ENCODE data around the gene TOMM40L.
A peak's percentile ranks its signal among the peaks of the same experiment; 100 is the strongest.

TOMM40L gene

DNA sequence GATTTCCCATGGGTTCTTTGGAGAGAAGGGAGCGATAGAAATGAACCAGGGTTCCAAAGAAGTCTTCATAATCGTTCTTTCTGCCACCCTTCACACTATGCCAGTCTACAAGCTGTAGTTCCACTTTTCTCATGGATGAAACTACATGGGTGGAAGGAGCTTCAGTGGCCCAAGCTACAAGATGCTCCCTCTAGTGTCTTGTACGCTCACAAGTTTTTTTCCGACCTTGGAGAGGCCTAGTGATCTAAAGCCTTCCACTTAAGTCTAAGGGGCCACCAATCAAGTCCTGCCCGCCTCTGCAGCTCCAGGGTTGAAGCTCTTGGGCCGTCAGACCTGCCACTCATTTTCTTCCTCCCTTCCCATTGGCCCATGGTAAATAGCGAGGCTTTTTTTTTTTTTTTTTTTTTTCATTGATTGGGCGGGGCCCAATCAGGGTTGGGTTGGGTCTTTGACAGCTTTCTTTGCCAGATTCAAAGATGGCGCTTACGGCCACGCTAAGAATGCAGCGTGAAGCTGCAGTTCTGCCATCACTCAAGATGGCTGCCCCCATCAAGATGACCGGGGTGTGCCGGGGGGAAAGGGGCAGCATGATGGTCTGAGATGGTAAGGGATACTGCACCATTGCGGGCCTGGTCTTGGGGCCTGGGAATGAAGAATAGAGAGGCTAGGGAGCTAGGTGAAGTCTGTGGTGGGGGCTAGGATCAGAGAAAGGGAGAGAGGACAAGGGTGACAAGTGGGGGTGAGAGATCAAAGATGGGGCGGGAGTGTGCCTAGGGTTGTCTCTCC lies at the start of gene TOMM40L:
Gene TOMM40L (plus strand): TSS at position 527 of the 786 bp plus-strand sequence. CDS start 430 bp downstream, outside the sequence.
- peak; percentile 96 for DNase-seq (ENCODE audit: low spot score)

DNA sequence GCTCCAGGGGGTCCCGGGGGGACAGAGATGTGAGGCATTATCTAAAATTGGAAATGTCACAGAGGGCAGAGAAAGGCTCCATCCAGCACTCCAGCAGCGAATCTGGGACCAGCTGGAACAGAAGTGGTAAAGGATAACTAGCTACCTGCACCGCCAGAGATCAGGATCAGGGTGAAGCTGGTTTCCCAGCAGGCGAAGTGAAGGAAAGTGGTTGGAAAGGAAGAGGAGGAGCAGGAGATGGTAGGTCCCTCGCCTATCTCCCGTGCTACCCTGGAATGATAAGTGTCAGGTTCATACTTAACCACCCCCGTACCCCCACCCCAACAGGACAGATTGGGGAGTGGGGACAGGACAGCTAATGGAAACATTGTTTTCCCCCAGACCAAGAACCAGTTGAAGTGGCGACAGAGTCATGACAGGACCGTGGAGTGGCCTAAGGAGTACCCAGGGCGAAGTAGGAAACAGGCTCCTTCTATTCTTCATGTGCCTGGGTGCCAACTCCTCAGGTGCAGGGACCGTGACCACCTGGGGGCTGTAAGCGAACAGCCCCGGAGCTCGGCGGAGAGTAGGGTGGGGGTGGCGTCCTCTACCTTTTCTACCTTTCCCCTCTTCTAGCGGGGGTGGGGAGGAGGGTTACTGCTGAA lies 49.3 kb upstream of the TOMM40L start:
- no peak for DNase-seq (ENCODE audit: low spot score)

DNA sequence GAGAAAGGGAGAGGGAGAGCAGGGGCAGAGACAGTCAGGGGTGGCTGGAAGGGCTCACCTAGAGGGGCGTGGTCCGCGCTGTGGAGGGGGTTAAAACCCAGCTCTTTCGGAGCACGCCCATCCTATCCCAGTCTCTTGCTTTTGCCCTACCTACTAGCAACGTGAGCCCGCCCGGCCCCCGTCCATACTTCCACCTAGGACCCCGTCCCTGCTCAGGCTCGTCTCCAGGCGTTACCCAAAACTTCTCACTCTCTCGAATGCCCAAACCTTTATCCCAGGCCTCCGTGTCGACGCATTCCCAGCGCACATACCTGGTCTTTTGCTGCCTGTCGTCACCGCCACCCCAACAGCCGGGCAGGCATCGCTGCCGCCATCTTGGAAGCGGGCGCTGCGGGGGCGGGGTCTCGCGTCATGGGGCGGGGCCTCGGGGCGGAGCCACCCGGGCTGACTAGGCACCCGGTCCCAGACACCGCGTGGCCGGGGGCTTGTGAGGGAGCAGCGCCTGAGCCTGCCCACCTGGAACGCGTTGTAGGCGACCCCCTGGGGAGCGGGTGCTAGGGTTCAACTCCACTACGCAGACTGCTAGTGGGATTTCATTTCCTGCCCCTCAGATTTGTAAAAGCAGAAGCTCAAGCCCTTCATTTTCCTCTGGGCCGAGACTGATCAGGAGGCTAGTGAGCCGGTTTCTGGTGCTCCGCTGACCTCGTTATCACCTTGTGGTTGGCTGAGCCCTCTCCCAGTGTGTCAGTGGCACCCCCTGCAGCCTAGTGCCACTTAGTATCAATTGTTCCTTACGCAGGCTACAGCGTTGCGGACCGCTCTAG lies 48.5 kb upstream of the TOMM40L start, which contains the start of gene B4GALT3:
Gene B4GALT3 (minus strand): TSS at position 396 of the 824 bp plus-strand sequence. CDS start 1,447 bp downstream, outside the sequence.
- DNase-seq (ENCODE audit: low spot score): peak; percentile 95

DNA sequence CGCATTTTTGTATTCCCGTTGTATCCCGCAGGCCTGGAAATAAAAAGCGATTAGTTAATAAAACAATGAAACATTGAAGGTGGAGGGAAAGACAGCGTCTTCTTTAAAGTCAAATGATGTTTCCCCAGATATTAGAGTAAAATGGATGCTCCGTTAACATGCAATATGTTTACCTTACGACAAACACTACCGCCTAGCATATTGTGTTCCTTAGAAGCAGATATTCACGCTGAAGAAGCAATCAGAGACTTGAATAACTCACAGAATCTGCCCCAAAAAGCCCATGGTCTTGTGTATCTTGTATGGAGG lies 48.0 kb upstream of the TOMM40L start:
- no peak for DNase-seq (ENCODE audit: low spot score)

DNA sequence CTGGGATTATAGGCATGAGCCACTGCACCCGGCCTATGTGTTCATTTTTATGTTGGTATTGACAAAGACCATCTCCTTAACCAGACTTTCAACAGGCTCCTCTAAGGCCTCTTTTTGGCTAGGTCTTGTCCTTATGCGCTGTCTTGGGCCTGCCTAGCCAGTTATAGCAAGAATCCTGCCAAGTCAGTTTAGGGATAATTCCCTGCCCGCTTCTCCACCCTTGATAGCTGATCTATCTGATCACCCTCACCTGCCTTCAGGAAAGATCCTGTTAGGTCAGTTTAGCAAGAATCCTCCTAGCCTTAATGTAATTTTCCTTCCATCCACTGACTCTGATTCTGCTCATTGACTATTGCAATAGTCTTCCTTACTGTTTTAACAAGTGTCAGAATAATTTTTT lies 46.2 kb upstream of the TOMM40L start:
- no peak for DNase-seq (ENCODE audit: low spot score)

DNA sequence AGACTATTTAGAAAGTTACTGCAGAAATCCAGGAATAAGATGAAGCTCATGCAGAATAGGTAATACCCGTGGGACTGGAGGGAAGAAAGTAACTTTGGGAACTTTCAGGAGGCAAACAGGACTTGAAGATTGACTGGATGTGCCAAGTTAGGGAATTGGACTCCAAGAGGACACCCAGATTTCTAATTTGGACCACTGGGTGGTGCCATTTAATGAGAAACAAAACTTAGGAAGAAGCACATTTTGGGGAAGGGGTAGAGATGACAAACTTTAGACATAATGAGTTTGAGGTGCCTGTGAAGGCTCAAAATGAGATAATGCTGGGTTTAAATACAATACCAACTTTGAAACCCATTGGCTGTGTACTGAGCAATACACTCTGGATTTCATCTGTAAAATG lies 45.2 kb upstream of the TOMM40L start:
- no peak for DNase-seq (ENCODE audit: low spot score)

DNA sequence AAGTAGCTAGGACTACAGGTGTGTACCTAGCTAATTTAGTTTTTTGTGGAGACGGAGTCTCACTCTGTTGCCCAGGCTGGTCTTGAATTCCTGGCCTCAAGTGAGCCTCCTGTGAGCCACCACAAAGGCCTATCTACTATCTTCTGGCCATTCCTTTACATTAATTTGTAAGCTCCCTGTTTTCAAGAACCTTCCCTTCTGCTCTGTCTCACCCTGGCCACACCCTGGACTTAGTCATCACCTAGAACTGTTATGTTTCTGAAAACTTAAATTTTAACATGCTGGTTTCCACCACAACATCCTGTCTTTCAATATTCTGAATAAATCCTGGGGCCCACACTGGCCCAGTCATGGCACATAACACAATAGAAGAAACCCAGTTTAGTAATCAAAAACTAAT lies 43.6 kb upstream of the TOMM40L start:
- DNase-seq (ENCODE audit: low spot score): peak; percentile 88

DNA sequence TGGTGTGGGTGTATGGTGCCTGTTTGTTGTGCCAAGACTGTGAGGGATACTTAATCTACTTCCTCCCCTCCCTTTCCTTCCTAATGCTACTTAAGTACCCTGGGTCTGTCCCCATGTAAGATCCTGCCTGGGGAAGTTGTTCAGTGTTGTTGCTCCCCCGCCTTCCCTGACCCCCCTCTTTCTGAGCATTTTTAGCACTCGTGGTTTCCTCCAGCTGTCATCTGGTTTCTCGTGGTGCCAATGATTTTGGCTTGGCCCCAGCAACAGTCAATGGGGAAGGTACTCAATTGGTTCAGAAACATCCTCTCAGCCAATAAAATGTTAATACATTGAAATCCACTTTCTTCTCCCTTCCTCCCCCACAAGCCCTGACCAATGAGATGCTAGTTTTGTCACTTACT lies 40.6 kb upstream of the TOMM40L start:
- peak; percentile 86 for DNase-seq (ENCODE audit: low spot score)

DNA sequence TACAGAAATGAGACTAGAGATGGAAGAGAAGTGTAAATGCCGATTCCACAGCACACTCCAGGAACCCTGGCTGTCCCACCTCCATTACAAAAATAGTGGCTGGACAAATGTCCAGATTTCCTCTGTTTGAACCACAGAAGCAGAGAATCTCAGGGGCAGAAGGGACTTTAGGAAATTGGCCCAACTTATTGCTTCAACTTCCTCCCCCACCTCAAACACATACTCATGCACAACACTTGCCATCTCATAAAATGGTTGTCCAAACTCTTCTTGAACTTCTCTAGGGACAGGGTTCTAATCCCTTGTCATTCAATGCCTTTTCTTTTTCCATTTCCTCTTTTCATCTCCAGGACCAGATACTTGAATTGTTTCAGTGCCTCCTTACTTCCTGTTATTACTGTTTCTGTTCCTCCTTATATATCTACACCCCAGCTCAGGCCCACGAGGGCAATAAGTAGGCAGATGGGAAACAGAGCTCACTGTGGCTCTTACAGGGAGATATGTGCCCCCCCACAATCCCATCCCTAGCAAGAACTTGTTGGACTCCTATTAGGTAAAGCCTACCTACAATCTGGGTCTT lies 40.0 kb upstream of the TOMM40L start:
- no peak for DNase-seq (ENCODE audit: low spot score)

DNA sequence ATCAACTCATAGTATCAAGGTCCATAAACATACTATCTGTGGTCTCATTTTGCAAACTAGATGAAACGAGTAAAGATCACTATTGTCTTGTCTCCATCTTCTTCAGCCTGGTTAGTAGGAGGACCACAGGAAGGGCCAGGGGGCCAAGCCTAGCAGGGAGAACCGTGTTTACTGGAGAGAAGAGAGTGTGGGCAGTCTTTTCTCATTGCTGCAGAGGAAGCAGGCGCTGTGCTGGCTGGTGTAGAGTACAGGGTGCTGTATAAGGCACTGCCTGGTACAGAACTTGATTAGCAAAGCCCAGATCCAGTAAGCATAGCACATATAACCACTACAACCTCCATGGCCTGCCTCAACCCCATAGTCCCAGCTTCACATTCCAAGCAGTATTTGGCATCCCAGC lies 38.5 kb upstream of the TOMM40L start:
- no peak for DNase-seq (ENCODE audit: low spot score)

DNA sequence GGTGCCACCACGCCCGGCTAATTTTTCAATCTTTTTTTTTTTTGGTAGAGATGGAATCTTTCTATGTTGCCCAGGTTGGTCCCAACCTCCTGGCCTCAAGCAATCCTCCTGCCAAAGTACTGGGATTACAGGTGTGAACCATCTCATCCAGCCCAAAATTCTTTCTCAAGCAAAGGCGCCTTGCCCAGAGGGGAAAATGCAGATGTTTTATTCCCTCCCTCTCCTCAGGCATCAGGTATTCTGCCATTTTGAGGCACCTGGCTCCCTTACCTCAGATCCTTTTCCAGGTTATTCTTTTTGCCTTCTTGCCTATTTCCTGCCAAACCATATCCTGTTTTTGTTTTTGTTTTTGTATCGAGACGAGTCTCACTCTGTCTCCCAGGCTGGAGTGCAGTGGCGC lies 37.5 kb upstream of the TOMM40L start:
- no peak for DNase-seq (ENCODE audit: low spot score)

DNA sequence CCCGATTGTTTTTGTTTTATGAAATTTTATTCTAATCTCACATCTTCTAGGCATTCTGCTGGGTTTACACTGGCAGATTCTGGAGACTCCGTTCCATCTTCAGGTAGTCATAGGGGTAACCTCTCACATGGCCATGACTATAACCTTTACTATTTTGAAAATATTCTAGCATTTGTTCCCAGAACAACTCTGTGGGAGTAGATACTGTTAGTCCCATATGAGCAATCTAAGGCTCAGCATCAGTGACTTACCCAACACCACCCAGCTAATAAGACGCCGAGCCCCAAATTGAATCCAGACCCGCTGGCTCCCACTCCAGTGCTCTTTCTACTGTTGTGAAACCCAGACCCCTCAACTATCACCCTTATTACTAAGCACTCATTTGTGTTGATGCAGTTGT lies 36.8 kb upstream of the TOMM40L start:
- DNase-seq (ENCODE audit: low spot score): no peak

DNA sequence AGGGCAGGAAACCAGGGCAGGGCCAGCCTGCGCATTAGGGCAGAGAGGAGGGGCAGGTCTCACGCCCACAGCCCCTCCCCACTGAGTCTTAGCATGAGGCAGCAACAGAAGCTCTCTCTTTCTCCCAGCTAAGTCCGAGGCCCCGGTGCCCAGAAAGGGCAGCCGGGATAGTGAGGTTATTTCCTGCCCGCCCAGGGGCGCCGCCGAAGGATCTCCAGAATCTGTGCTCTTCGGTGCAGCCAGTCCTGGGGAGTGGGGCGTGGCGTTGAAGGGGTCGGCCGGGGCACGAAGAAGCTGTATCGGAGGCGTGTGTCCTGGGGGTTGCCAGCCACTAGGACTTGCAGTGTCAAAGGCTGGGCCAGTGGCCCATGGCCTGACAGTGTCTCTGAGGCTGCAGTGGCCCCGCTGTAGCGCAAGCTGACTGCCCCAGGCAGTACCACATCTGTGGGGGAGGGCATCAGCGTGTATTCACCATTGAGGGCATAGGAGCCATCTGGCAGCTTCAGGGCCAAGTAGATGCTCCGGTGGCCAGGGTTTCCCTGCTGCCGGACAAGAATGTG lies 34.8 kb upstream of the TOMM40L start:
- DNase-seq (ENCODE audit: low spot score): no peak

DNA sequence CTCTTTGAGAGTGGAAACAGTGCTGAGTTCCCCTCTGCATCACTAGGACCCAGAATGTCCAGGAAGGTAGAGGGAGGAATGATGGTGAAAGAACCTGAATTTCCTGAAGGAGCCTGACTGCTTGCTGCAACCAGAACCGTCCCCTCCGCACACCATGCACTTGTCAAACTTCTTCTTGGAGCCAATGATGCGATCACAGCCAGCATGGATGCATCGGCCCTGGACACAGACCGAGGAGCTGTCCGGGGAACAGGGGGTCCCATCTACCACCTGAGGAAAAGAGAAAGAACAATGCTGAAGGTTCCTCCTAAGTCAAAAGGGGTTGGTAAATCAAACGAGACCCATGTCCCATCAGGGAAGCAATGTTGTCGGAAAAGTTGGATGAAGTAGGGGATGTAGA lies 33.9 kb upstream of the TOMM40L start:
- DNase-seq (ENCODE audit: low spot score): no peak

DNA sequence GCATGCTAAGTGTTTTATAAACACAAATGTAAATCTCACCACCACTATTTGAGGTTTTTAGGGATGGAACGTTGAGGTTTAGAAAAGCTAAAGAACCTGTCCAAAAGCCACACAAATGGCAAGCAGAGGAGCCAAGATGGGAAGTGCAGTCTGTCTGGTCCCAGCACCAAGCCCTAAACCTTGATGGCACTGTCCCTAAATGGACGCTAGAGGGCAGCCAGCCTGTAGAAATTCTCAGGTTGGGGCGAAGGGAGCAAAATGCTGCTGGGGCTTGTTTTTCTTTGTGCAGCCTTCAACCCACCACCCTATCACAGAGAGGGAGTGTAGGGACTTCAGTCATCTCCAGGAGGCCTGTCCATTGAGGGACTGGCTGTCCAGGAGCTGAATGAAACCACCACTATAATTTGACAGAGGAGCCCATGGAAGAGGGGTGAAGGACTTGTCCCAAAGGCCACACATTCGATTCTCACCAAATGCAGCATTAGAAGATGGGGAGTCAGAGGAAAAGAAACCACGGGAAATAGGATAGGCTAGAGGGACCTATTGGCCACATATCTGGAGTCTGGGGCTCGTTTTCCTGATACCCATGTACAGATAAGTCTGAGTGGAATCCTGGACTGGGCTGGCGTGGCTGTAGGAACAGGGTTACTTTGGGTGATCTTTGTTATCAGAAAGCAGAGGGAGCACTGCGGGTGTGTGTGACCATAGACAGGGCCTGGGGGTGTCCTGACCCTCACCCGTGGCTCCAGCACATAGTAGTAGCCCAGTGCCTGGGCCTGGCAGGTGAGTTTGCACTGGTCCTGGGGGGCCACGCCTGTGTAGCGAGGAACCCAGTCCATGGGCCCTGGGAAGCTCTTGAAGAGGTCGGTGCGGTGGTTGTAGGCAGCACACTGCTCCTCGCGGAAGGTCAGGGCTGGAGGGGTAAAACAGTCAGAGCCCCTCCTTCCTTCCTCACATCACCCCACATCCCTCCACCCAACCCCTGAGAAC lies 33.1 kb upstream of the TOMM40L start:
- peak; percentile 83 for DNase-seq (ENCODE audit: low spot score)

DNA sequence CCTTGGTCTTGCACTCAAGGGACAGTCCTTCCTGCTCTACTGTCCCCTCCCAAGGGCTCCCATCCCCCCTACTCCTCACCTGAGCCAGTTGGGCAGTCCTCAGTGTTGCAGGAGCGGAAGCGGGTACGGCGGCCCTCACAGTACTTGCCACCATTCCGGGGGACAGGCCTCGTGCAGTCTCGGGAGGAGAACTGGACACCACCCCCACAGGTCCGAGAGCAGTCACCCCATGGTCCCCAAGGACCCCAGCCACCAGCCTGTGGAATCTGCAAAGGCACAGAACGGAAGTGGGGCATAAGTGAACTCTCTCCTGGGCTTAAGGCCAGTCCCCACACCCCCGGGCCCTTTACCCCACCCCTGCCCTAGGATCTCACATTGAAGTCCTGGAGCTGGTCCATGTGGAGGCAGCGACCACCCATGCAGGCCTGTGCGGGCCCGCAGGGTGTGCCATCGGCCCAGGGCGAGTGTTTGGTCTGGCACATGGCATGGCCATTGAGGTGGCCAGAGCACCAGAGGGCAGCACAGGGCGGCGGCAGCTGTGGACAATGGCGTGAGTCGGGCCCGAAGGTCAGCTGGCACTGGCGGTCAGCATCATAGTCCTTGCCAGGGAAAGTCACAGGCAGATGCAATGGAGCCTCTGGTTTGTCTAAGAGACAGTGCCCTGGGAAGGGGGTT lies 32.2 kb upstream of the TOMM40L start:
- DNase-seq (ENCODE audit: low spot score): no peak

DNA sequence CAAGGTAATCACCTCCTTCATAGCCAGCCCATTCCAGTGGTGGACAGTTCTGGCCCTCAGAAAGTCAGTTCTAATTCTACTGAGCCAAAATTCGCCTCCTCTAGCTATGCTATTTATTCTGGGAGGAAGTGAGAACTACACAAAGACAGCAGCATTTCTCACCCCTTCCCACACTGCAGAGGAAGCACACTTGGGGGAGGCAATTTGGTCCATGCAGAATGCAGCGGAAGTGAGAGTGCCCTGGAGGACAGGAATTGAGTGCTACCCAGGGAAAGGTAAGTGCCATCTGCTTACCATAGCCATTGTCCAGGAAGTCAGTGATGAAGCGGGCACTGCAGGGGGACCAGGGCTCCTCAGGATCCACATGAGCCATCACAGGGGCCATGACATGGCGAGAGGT lies 30.7 kb upstream of the TOMM40L start:
- no peak for DNase-seq (ENCODE audit: low spot score)

DNA sequence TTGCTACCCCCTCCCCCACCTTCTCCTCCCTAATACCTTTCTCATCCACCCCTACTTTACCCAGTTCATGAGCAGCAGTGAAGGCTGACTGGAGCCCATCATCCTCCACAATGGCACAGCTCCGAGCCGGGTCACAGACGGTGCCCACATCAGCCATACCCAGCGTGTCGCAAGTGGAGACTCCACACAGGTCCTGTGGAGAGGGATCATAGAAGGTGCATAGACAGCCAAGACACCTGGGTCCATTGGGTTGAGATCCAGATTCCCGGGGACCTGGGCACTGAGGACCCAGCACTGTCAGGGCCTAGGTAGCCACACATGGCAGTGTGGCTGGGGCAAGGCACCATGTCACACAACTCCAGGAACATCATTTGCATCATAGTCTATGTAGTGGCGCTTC lies 29.7 kb upstream of the TOMM40L start:
- no peak for DNase-seq (ENCODE audit: low spot score)

DNA sequence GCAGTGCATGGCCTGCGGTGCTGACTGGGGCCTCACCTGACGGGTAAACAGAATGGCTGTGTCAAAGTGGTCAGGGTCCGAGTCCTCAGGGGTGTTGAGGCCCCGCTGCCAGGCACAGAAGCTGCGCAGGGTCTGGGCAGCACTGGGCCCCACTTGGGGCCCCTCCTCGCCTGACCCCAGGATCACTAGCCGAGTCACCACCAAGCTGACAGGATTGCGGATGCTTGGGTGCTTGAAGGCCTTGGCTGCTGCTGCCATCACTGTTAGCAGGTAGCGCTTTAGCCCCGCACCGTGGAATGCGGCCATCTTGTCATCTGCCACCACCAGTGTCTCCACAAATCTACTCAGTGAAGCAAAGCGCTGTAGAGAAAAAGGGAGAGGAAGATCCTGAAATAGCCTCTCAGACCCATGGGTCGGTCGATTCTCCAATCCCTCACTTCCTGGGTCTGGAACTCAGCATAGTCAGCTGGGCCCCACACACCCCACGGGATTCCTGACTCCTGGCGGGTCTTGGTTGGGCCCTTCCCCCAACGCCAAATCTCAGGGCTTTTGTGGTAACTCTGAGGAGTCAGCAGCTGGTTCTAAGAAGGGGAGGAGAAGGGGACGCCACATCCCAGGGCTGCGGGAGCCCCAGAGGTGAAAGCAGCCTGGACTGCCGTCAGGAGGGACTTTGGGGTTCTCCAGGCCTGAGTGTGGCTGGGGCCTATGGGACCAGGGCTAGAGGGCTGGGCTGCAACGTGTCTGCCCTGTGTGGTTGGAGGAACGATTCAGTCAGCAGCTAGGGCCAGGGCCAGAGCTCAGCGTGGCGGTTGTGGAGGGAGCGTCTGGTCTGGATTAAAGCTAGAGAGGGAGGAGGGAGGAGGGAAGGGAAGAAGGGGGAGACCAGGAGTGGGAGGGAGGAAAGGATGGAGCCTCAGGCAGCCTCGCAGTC lies 29.1 kb upstream of the TOMM40L start:
- DNase-seq (ENCODE audit: low spot score): no peak

Data from activated CD4-positive, alpha-beta T cell treated with anti-CD3 and anti-CD28 coated beads, Interleukin-2, Interleukin-4, amounts not matched to agents 100 ng/mL and 50 ng/mL, durations not matched to agents 16 hours and 8 hours (primary cell).